AG09309 (cell line): ENCODE results near the gene GIMAP1.

ENCODE experiments used
- DNase-seq: peaks from one replicate; pipeline ENCODE4 v3.0.0-alpha.2; 2010; ENCODE audit warnings: low read depth
- H3K4me3 ChIP-seq: 2 replicates; pipeline ENCODE4 v1.5.1; 2011; ENCODE audit warnings: mild to moderate bottlenecking, low read depth, low read length, moderate library complexity; ENCODE audit not compliant: control insufficient read depth
- CTCF ChIP-seq: IDR thresholded peaks from 2 replicates; pipeline ENCODE4 v1.5.1; 2011; ENCODE audit warnings: mild to moderate bottlenecking, low read depth, low read length, inconsistent platforms; ENCODE audit not compliant: insufficient read depth, control insufficient read depth; ENCODE audit errors: missing control alignments

GIMAP1 gene

GRCh38 chr7:150766334-150766709 lies 49.9 kb downstream of the GIMAP1 start:
- TF ChIP-seq CTCF = no peak
- DNase-seq = no peak
- no peak overlapping the region for H3K4me3 ChIP-seq

GRCh38 chr7:150769768-150770167 lies 53.4 kb downstream of the GIMAP1 start:
- TF ChIP-seq CTCF = no peak
- no peak overlapping the region for H3K4me3 ChIP-seq
- DNase-seq = no peak
